GM23248 (cell line): ENCODE results near the gene MYLK. TPM values are rescaled to one million over a fixed set of nuclear protein-coding genes. Genes with fewer than 3 reads are reported as not detected.
"Not testable (repeated sequence)": the region's sequence is repeated elsewhere in the genome, so short reads cannot be mapped to it uniquely, and the experiment has no call there.

Experiments used
- DNase-seq: peaks from one replicate; pipeline ENCODE4 v3.0.0-alpha.2; 2015
- H2AFZ ChIP-seq: fragments of 200-600 bp; sonication (generic); 2 replicates; pipeline ENCODE4 v1.6.1; 2016; ENCODE audit warnings: antibody characterized with exemption
- H3F3A ChIP-seq: fragments of 200-600 bp; sonication (generic); 2 replicates; pipeline ENCODE4 v1.6.1; 2016; ENCODE audit warnings: mild to moderate bottlenecking, antibody characterized with exemption, mixed run types; ENCODE audit not compliant: insufficient read depth
- H3K27ac ChIP-seq: fragments of 200-600 bp; sonication (generic); 2 replicates; pipeline ENCODE4 v1.5.1; 2016; ENCODE audit warnings: mild to moderate bottlenecking
- H3K27me3 ChIP-seq: fragments of 200-600 bp; sonication (generic); replicated peaks from 2 replicates; pipeline ENCODE4 v1.6.1; 2016; ENCODE audit warnings: mild to moderate bottlenecking; ENCODE audit not compliant: insufficient read depth
- H3K36me3 ChIP-seq: fragments of 200-600 bp; sonication (generic); 2 replicates; pipeline ENCODE4 v1.6.1; 2016; ENCODE audit warnings: low read depth, mild to moderate bottlenecking
- H3K4me1 ChIP-seq: fragments of 200-600 bp; sonication (generic); 2 replicates; pipeline ENCODE4 v1.6.1; 2016; ENCODE audit warnings: mild to moderate bottlenecking; ENCODE audit not compliant: insufficient read depth
- H3K4me2 ChIP-seq: fragments of 200-600 bp; sonication (generic); one replicate; pipeline ENCODE4 v1.6.1; 2016; ENCODE audit warnings: mild to moderate bottlenecking; ENCODE audit not compliant: unreplicated experiment
- H3K4me3 ChIP-seq: fragments of 200-600 bp; sonication (generic); 2 replicates; pipeline ENCODE4 v1.5.1; 2016; ENCODE audit warnings: mild to moderate bottlenecking
- H3K79me2 ChIP-seq: fragments of 200-600 bp; sonication (generic); 2 replicates; pipeline ENCODE4 v1.6.1; 2016; ENCODE audit warnings: mild to moderate bottlenecking; ENCODE audit not compliant: insufficient read depth
- H3K9ac ChIP-seq: fragments of 200-600 bp; sonication (generic); 2 replicates; pipeline ENCODE4 v1.6.1; 2016; ENCODE audit warnings: mild to moderate bottlenecking
- H3K9me2 ChIP-seq: fragments of 200-600 bp; sonication (generic); 2 replicates; pipeline ENCODE4 v1.6.1; 2016; ENCODE audit warnings: mixed run types, mild to moderate bottlenecking, moderate library complexity; ENCODE audit not compliant: insufficient read depth
- H3K9me3 ChIP-seq: fragments of 200-600 bp; sonication (generic); one replicate; pipeline ENCODE4 v1.6.1; 2017; ENCODE audit warnings: low read depth
- H4K20me1 ChIP-seq: fragments of 200-600 bp; sonication (generic); 2 replicates; pipeline ENCODE4 v1.6.0; 2016; ENCODE audit not compliant: insufficient read depth
- EZH2 ChIP-seq: fragments of 200-600 bp; sonication (generic); IDR thresholded peaks from 2 replicates; pipeline ENCODE4 v1.6.1; 2018; ENCODE audit warnings: antibody characterized with exemption, mild to moderate bottlenecking; ENCODE audit not compliant: insufficient read depth, poor library complexity, severe bottlenecking
- EZH2phosphoT487 ChIP-seq: fragments of 200-600 bp; sonication (generic); IDR thresholded peaks from 2 replicates; pipeline ENCODE4 v1.6.1; 2018; ENCODE audit warnings: antibody characterized with exemption, moderate library complexity, mild to moderate bottlenecking, low read depth; ENCODE audit not compliant: insufficient read depth
- WGBS, 2 experiments: methylation state at CpG; one replicate each; pipeline ENCODE4 v1.1.6; 2015 to 2017; ENCODE audit warnings: low lambda C conversion rate in 2 of 2, low coverage in 1 of 2; ENCODE audit errors: missing lambda C conversion rate in 2 of 2; 5-methylcytosine and 5-hydroxymethylcytosine counted together
- in situ Hi-C: fragments of 300-500 bp; cut with MboI; formaldehyde crosslinking; loops from 2 replicates; pipeline ENCODE4 v1.15.0; 2020
- polyA plus RNA-seq: library from polyadenylated mRNA; unstranded; fragments of >200 nt; fragmentation: Nextera tagmentation; extraction: Ambion mirVana; gene quantifications from 2 replicates; pipeline ENCODE4 v1.2.1, GENCODE V29; 2016
- total RNA-seq: library from RNA; depleted of rRNA; stranded (reverse); fragments of >200 nt; shearing (Covaris generic); gene quantifications from 2 replicates; pipeline ENCODE4 v1.2.3, GENCODE V29; 2014

Gene MYLK
- total and polyA plus RNA-seq, 2 experiments from 2014 or later = 110 to 174 TPM

DNA sequence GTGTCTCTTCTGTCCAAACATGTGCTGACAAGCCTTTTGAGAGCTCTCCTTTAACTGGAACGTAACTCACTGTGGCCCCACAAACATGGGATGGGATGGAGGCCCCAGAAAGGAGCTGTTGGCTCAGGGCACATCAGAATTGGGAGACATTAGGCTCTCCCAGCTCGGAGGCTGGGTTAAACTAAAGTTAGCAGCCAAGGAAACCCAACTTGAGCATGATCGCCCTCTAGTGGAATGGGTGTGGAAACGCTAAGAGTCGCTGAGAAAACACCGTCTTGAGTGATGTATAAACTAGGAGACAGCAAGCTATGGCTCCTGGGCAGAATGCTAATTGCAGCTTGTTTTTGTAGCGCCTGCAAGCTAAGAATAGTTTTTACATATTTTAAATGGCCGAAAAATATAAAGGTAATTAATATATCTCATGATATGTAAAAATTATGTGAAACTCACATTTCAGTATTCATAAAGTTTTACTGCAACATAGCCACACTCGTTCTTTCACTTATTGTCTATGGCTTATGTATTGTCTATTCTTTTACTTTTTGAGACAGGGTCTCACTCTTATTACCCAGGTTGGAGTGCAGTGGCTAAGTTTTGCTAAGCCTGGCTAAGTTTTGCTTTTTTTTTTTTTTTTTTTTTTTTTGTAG, 160.5 kb downstream of the MYLK start:
- no peaks in the 10 kb centered on the region for H3K27me3 ChIP-seq
- H4K20me1 ChIP-seq = no peaks in the 10 kb centered on the region
- no peak overlapping the region for H2AFZ ChIP-seq
- no peak overlapping the region for H3K4me3 ChIP-seq
- H3K27ac ChIP-seq = peak overlapping the region; percentile 4; the same call in 1 of the 2 replicates
- H3F3A ChIP-seq = peaks cover 33% of the 10 kb centered on the region; the same call in 1 of the 2 replicates
- H3K9me2 ChIP-seq = no peaks in the 10 kb centered on the region
- H3K9ac ChIP-seq = no peak overlapping the region; the same call in 1 of the 2 replicates
- peaks cover 1% of the 10 kb centered on the region; the same call in 1 of the 2 replicates for H3K36me3 ChIP-seq
- WGBS, 2 experiments = 10 to 12% methylated on average over 9 of the region's 9 CpGs
- peaks cover 3% of the 10 kb centered on the region; the same call in 1 of the 2 replicates for H3K79me2 ChIP-seq
- TF ChIP-seq EZH2 = no peak
- no peak for TF ChIP-seq EZH2phosphoT487
- peaks cover 30% of the 10 kb centered on the region for H3K4me1 ChIP-seq
- peak; percentile 86 for DNase-seq
- no peak overlapping the region for H3K4me2 ChIP-seq
- H3K9me3 ChIP-seq = no peaks in the 10 kb centered on the region
- in situ Hi-C loops = no loop called here

DNA sequence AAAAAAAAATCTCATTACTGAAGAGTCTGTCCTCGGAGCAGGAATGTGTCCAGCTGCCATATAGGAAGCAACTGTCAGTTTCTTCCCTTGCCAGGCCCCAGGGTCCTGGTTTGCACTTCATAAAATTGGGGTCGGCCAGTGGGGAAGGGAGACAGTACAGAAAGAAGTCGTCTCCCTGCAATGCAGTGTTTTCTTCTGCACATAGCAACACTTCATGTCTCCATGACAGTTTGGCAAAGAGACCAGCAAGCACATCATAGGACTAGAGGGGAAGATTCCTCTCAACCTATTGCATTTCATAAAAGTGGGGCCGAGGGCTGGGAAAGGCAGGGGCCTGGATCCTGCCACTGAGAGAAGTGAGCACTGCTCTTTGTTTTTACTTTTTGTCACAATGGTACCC, 161.1 kb downstream of the MYLK start:
- Histone ChIP-seq H3K9me2 (no peaks in the 10 kb centered on the region), H2AFZ (no peak overlapping the region), H3K27ac (no peak overlapping the region; the same call in 1 of the 2 replicates), H3F3A (peaks cover 30% of the 10 kb centered on the region; the same call in 1 of the 2 replicates), H3K27me3 (no peaks in the 10 kb centered on the region), H3K9me3 (no peaks in the 10 kb centered on the region), H4K20me1 (no peaks in the 10 kb centered on the region), H3K4me2 (no peak overlapping the region), H3K4me1 (peaks cover 27% of the 10 kb centered on the region), H3K4me3 (no peak overlapping the region), H3K36me3 (no peaks in the 10 kb centered on the region; the same call in 1 of the 2 replicates), H3K79me2 (no peaks in the 10 kb centered on the region), H3K9ac (no peak overlapping the region; the same call in 1 of the 2 replicates)
- 45 to 53% methylated on average over 4 of the region's 4 CpGs for WGBS, 2 experiments
- in situ Hi-C loops = no loop called here
- DNase-seq = no peak
- TF ChIP-seq EZH2 (no peak), EZH2phosphoT487 (no peak)

DNA sequence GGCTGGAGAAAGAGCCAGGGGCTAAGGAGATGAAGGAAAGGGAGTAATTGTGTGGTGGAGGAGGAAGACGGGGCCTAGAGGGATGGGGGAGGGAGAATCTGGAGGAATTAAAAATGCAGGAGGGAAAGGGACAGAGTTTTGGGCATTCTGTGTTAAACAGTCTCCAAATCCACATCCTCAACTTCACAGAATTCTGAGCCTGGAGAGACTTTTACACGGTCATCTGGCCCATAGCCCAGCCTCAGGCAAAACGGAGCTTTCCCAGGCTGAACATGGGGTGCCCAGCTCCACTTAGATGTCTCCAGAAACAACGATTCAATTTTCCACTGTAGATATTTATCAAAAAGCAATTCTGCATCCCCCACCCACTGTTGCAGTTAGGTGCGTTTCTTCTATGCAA, 161.7 kb downstream of the MYLK start:
- no peak for DNase-seq
- 62 to 63% methylated on average over 5 of the region's 5 CpGs for WGBS, 2 experiments
- Histone ChIP-seq H3K79me2 (no peaks in the 10 kb centered on the region), H4K20me1 (no peaks in the 10 kb centered on the region), H3K4me3 (no peak overlapping the region), H3F3A (peaks cover 33% of the 10 kb centered on the region; the same call in 1 of the 2 replicates), H3K9ac (no peak overlapping the region), H3K4me1 (peaks cover 27% of the 10 kb centered on the region), H3K9me2 (no peaks in the 10 kb centered on the region), H3K27ac (no peak overlapping the region), H3K36me3 (no peaks in the 10 kb centered on the region; the same call in 1 of the 2 replicates), H3K4me2 (no peak overlapping the region), H3K27me3 (no peaks in the 10 kb centered on the region), H2AFZ (no peak overlapping the region), H3K9me3 (no peaks in the 10 kb centered on the region)
- in situ Hi-C loops = no loop called here
- TF ChIP-seq EZH2phosphoT487 (no peak), EZH2 (no peak)

DNA sequence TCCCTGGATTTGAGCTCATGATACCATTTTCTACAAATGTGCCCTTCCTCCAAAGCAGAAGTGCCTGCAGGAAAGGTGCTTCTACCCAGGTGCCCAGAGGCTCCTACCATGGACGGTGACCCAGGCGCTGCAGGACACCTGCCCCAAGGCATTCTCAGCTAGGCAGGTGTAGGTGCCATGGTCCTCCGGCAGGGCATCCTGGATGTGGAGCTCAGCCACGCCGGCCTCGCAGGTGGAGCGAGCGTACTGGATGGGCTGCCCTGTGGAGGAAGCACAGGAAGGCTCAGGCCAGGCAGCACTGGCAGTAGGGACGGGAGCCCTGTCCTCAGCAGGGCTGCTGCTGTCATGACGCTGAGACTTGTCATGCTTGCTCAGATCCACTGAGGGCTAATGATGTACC, 162.1 kb downstream of the MYLK start:
- Histone ChIP-seq H2AFZ (no peak overlapping the region), H3K4me2 (no peak overlapping the region), H3K27me3 (no peaks in the 10 kb centered on the region), H3K27ac (no peak overlapping the region), H3K9me3 (no peaks in the 10 kb centered on the region), H3K36me3 (no peaks in the 10 kb centered on the region; the same call in 1 of the 2 replicates), H3K4me3 (no peak overlapping the region), H4K20me1 (no peaks in the 10 kb centered on the region), H3K9me2 (no peaks in the 10 kb centered on the region), H3K9ac (no peak overlapping the region), H3F3A (peaks cover 31% of the 10 kb centered on the region; the same call in 1 of the 2 replicates), H3K4me1 (peaks cover 30% of the 10 kb centered on the region), H3K79me2 (no peaks in the 10 kb centered on the region)
- DNase-seq = no peak
- WGBS, 2 experiments = 88 to 89% methylated on average over 9 of the region's 10 CpGs
- no peak for TF ChIP-seq EZH2phosphoT487
- TF ChIP-seq EZH2 = no peak
- in situ Hi-C loops = no loop called here

DNA sequence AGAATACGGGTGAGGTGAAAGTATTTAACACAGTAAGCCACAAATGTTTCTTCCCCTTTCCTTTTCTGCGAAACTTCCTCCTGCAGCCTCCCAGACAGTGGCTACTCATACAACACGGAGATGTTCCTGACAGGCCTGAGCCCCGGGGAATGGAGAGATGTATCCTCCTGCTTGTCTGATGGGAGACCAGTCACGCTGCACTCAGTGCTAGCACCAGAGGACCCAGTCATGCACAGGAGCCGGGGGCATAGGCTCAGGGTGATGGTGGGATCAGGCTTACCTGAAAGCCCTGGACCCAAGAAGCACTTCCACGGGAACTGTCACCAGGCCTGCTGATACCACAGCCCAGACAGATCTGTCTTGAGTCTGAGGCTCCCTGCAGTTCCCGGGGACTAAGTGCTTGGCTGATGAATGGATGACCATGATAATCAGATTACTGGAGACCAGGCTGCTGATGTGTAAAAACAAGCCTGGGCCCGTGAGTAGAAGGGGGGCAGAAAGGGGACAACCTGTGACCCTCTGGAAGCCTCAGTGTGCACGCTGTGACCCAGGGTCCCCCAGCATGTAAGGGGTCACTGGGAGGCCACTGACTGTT, 162.9 kb downstream of the MYLK start:
- H3K9ac ChIP-seq, H3K4me3 ChIP-seq, H3K27me3 ChIP-seq, H3K36me3 ChIP-seq, H3K79me2 ChIP-seq, H4K20me1 ChIP-seq, H3K27ac ChIP-seq, DNase-seq, H2AFZ ChIP-seq, H3K4me2 ChIP-seq, in situ Hi-C loops, H3K9me3 ChIP-seq, H3K9me2 ChIP-seq: not testable (repeated sequence)
- Histone ChIP-seq H3F3A (peaks cover 25% of the 10 kb centered on the region; the same call in 1 of the 2 replicates), H3K4me1 (peaks cover 32% of the 10 kb centered on the region)
- WGBS, 2 experiments = 80 to 81% methylated on average over 9 of the region's 10 CpGs
